HepG2 (cell line): Measurements from ENCODE around the gene SCIN. TPM values are rescaled to one million over a fixed set of nuclear protein-coding genes. Genes with fewer than 3 reads are reported as not detected.

Source experiments
- BORCS8-MEF2B ChIP-seq: sonication (generic); formaldehyde crosslinking; IDR thresholded peaks from 2 replicates; pipeline ENCODE4 v1.8.0; 2022; ENCODE audit warnings: mild to moderate bottlenecking, missing genetic modification reagents
- CBFB ChIP-seq: sonication (generic); formaldehyde crosslinking; IDR thresholded peaks from 2 replicates; pipeline ENCODE4 v1.4.0; 2020; ENCODE audit warnings: missing genetic modification reagents
- THAP11 ChIP-seq: IDR thresholded peaks from 2 replicates; pipeline ENCODE4 v1.6.1; 2016; ENCODE audit warnings: missing biosample characterization, missing genetic modification reagents
- ZFP36 ChIP-seq: fragments of 150-350 bp; IDR thresholded peaks from 2 replicates; pipeline ENCODE4 v1.6.1; 2018; ENCODE audit warnings: borderline replicate concordance, low read length, low read depth; ENCODE audit not compliant: partially characterized antibody
- ZNF235 ChIP-seq: sonication (generic); formaldehyde crosslinking; IDR thresholded peaks from 2 replicates; pipeline ENCODE4 v1.8.1; 2023; ENCODE audit warnings: mild to moderate bottlenecking, missing genetic modification reagents, borderline replicate concordance
- ZNF318 ChIP-seq: sonication (generic); formaldehyde crosslinking; IDR thresholded peaks from 2 replicates; pipeline ENCODE4 v1.4.0; 2020; ENCODE audit warnings: mild to moderate bottlenecking, missing genetic modification reagents
- ZNF567 ChIP-seq: sonication (generic); formaldehyde crosslinking; IDR thresholded peaks from 2 replicates; pipeline ENCODE4 v1.8.1; 2023; ENCODE audit warnings: mild to moderate bottlenecking, missing genetic modification reagents, borderline replicate concordance
- polyA plus RNA-seq, 8 experiments: library from polyadenylated mRNA; depleted of rRNA in 3 of 8; stranded (reverse) in 7 of 8; unstranded in 1 of 8; fragments of >200 nt; fragmentation: Illumina TruSeq in 4 of 8; extraction: Trizol in 4 of 8; gene quantifications; 2 replicates each; pipeline versions ENCODE4 v1.2.1 to v1.2.3, GENCODE V29; 2011 to 2016; ENCODE audit warnings: low read depth in 4 of 8, missing spikeins in 1 of 8, mixed read lengths in 1 of 8; ENCODE audit not compliant: insufficient read depth in 1 of 8
- total RNA-seq, 5 experiments: library from RNA; depleted of rRNA; stranded (reverse); fragments of >200 nt; fragmentation: Illumina TruSeq; extraction: Trizol; gene quantifications; 2 replicates each; pipeline ENCODE4 v1.2.3, GENCODE V29; 2016; ENCODE audit warnings: low read depth in 1 of 5
- TF ChIP-seq, protein P1 (sequence below), 2 experiments: sonication (generic) in 1 of 2; formaldehyde crosslinking in 1 of 2; IDR thresholded peaks; 2 replicates each; pipeline versions ENCODE4 v1.4.0 to v1.6.1; 2016 to 2020; ENCODE audit warnings: borderline replicate concordance in 1 of 2, low read depth in 1 of 2, mild to moderate bottlenecking in 1 of 2, missing genetic modification reagents in 1 of 2
- TF ChIP-seq, protein P2 (sequence below): sonication (generic); formaldehyde crosslinking; IDR thresholded peaks from 2 replicates; pipeline ENCODE4 v1.4.0; 2020; ENCODE audit warnings: mild to moderate bottlenecking, low read depth, missing genetic modification reagents
- TF ChIP-seq, protein P3 (sequence below): sonication (generic); formaldehyde crosslinking; IDR thresholded peaks from 2 replicates; pipeline ENCODE4 v1.8.1; 2022; ENCODE audit warnings: mild to moderate bottlenecking, missing genetic modification reagents

SCIN gene
- total and polyA plus RNA-seq, 2 of the 13 experiments (the other 11 are each of a cell fraction or from before 2014, with no cell fraction given) = not detected

GRCh38 chr7:12647364-12648219, 77.1 kb downstream of the SCIN start (continued):
- TF ChIP-seq, protein P1, sequence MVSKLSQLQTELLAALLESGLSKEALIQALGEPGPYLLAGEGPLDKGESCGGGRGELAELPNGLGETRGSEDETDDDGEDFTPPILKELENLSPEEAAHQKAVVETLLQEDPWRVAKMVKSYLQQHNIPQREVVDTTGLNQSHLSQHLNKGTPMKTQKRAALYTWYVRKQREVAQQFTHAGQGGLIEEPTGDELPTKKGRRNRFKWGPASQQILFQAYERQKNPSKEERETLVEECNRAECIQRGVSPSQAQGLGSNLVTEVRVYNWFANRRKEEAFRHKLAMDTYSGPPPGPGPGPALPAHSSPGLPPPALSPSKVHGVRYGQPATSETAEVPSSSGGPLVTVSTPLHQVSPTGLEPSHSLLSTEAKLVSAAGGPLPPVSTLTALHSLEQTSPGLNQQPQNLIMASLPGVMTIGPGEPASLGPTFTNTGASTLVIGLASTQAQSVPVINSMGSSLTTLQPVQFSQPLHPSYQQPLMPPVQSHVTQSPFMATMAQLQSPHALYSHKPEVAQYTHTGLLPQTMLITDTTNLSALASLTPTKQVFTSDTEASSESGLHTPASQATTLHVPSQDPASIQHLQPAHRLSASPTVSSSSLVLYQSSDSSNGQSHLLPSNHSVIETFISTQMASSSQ (IDR thresholded peaks at IDR 0.05; ENCODE audit: low read depth) = no peak
- TF ChIP-seq, protein P1 (CRISPR knock-in tag; IDR thresholded peaks at IDR 0.05; ENCODE audit: borderline replicate concordance) = peak; percentile 47; the same call in 1 of the 2 replicates
- TF ChIP-seq ZNF318 = no peak
- TF ChIP-seq, protein P2, sequence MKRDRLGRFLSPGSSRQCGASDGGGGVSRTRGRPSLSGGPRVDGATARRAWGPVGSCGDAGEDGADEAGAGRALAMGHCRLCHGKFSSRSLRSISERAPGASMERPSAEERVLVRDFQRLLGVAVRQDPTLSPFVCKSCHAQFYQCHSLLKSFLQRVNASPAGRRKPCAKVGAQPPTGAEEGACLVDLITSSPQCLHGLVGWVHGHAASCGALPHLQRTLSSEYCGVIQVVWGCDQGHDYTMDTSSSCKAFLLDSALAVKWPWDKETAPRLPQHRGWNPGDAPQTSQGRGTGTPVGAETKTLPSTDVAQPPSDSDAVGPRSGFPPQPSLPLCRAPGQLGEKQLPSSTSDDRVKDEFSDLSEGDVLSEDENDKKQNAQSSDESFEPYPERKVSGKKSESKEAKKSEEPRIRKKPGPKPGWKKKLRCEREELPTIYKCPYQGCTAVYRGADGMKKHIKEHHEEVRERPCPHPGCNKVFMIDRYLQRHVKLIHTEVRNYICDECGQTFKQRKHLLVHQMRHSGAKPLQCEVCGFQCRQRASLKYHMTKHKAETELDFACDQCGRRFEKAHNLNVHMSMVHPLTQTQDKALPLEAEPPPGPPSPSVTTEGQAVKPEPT (CRISPR knock-in tag) = no peak
- peak; percentile 19 for TF ChIP-seq ZFP36
- no peak for TF ChIP-seq THAP11 (CRISPR knock-in tag)
- TF ChIP-seq, protein P3, sequence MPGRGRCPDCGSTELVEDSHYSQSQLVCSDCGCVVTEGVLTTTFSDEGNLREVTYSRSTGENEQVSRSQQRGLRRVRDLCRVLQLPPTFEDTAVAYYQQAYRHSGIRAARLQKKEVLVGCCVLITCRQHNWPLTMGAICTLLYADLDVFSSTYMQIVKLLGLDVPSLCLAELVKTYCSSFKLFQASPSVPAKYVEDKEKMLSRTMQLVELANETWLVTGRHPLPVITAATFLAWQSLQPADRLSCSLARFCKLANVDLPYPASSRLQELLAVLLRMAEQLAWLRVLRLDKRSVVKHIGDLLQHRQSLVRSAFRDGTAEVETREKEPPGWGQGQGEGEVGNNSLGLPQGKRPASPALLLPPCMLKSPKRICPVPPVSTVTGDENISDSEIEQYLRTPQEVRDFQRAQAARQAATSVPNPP (CRISPR knock-in tag) = no peak
- no peak for TF ChIP-seq ZNF235 (CRISPR knock-in tag)
- no peak for TF ChIP-seq BORCS8-MEF2B (CRISPR knock-in tag)
- TF ChIP-seq ZNF567 (CRISPR knock-in tag) = no peak
- no peak for TF ChIP-seq CBFB
